OCI-LY1 (cell line): ENCODE data around the gene DHH.

ENCODE experiments used
- H2AFZ ChIP-seq: fragments of 200-600 bp; sonication (generic), shearing (Covaris generic); 2 replicates; pipeline ENCODE4 v1.6.0; 2014; ENCODE audit warnings: antibody characterized with exemption, mild to moderate bottlenecking, low read length
- H3F3A ChIP-seq: fragments of 200-600 bp; sonication (generic), shearing (Covaris generic); 2 replicates; pipeline ENCODE4 v1.6.0; 2014; ENCODE audit warnings: mild to moderate bottlenecking, antibody characterized with exemption, low read length, moderate library complexity; ENCODE audit not compliant: insufficient read depth
- H3K27ac ChIP-seq: fragments of 200-600 bp; sonication (generic); 2 replicates; pipeline ENCODE4 v1.5.1; 2014; ENCODE audit warnings: low read length, mixed run types, mild to moderate bottlenecking, low read depth; ENCODE audit not compliant: poor library complexity, severe bottlenecking
- H3K27me3 ChIP-seq: fragments of 200-600 bp; sonication (generic); 2 replicates; pipeline ENCODE4 v1.6.0; 2014; ENCODE audit warnings: antibody characterized with exemption, mild to moderate bottlenecking, low read length, moderate library complexity; ENCODE audit not compliant: insufficient read depth
- H3K36me3 ChIP-seq: fragments of 200-600 bp; sonication (generic); 2 replicates; pipeline ENCODE4 v1.6.1; 2014; ENCODE audit warnings: mild to moderate bottlenecking, antibody characterized with exemption, low read length, moderate library complexity, mixed read lengths; ENCODE audit not compliant: insufficient read depth
- H3K4me1 ChIP-seq: fragments of 200-600 bp; sonication (generic); 2 replicates; pipeline ENCODE4 v1.5.1; 2014; ENCODE audit warnings: mild to moderate bottlenecking, low read length, moderate library complexity; ENCODE audit not compliant: insufficient read depth, severe bottlenecking
- H3K4me2 ChIP-seq: fragments of 200-600 bp; sonication (generic), shearing (Covaris generic); 2 replicates; pipeline ENCODE4 v1.6.1; 2014; ENCODE audit warnings: low read length
- H3K4me3 ChIP-seq: fragments of 200-600 bp; sonication (generic); 2 replicates; pipeline ENCODE4 v1.5.1; 2014; ENCODE audit warnings: low read length, low read depth, mild to moderate bottlenecking, mixed read lengths; ENCODE audit not compliant: poor library complexity, severe bottlenecking
- H3K79me2 ChIP-seq: fragments of 200-600 bp; shearing (Covaris generic); 2 replicates; pipeline ENCODE4 v1.6.1; 2016; ENCODE audit warnings: mixed run types, low read length, mixed read lengths; ENCODE audit not compliant: insufficient read depth
- H3K9ac ChIP-seq: fragments of 200-600 bp; sonication (generic), shearing (Covaris generic); 2 replicates; pipeline ENCODE4 v1.6.1; 2014; ENCODE audit warnings: mild to moderate bottlenecking, low read length, mixed read lengths
- H3K9me2 ChIP-seq: fragments of 200-600 bp; sonication (generic), shearing (Covaris generic); 2 replicates; pipeline ENCODE4 v1.6.1; 2014; ENCODE audit warnings: low read depth, mild to moderate bottlenecking, low read length, mixed read lengths
- H3K9me3 ChIP-seq: fragments of 200-600 bp; shearing (Covaris generic); 2 replicates; pipeline ENCODE4 v1.6.1; 2014; ENCODE audit warnings: low read length, mixed read lengths
- H4K20me1 ChIP-seq: fragments of 200-600 bp; sonication (generic), shearing (Covaris generic); 2 replicates; pipeline ENCODE4 v1.6.0; 2016; ENCODE audit warnings: mild to moderate bottlenecking, low read length; ENCODE audit not compliant: insufficient read depth
- CTCF ChIP-seq: fragments of 200-600 bp; sonication (generic), shearing (Covaris generic); IDR thresholded peaks from 2 replicates; pipeline ENCODE4 v1.5.1; 2017; ENCODE audit warnings: mild to moderate bottlenecking, antibody characterized with exemption, low read length, moderate library complexity, mixed read lengths
- EZH2 ChIP-seq: fragments of 200-600 bp; sonication (generic), shearing (Covaris generic); IDR thresholded peaks from 2 replicates; pipeline ENCODE4 v1.8.0; 2017; ENCODE audit warnings: borderline replicate concordance, mixed run types, mild to moderate bottlenecking, antibody characterized with exemption, low read length, moderate library complexity, mixed read lengths

Gene DHH

GRCh38 chr12:49070971-49071370 lies 23.6 kb downstream of the DHH start:
- Histone ChIP-seq H3K9me2 (no peaks in the 10 kb centered on the region), H3K9ac (no peak overlapping the region), H3K27me3 (no peaks in the 10 kb centered on the region), H3K27ac (no peak overlapping the region), H3F3A (no peaks in the 10 kb centered on the region), H3K9me3 (no peaks in the 10 kb centered on the region), H3K36me3 (no peaks in the 10 kb centered on the region), H3K79me2 (no peaks in the 10 kb centered on the region), H3K4me3 (no peak overlapping the region), H4K20me1 (no peaks in the 10 kb centered on the region), H2AFZ (no peak overlapping the region), H3K4me1 (peaks cover 11% of the 10 kb centered on the region), H3K4me2 (no peak overlapping the region)
- TF ChIP-seq EZH2 = no peak

GRCh38 chr12:49069507-49070346 lies 24.9 kb downstream of the DHH start, which contains the start of gene RHEBL1:
Gene RHEBL1, minus strand, starts transcription at chr12:49069979. Its CDS starts 194 bp downstream, at chr12:49069785.
- H3K9me2 ChIP-seq = no peaks in the 10 kb centered on the region
- H3K27ac ChIP-seq = no peak within 1 kb of the TSS
- no peaks in the 10 kb centered on the region for H3K27me3 ChIP-seq
- H2AFZ ChIP-seq = 0 out of 2 replicates have a peak within 1 kb of the TSS, but pooled peaks have one; percentile 22
- peaks cover 11% of the 10 kb centered on the region for H3K4me1 ChIP-seq
- no peaks in the 10 kb centered on the region for H3F3A ChIP-seq
- no peaks in the 10 kb centered on the region for H4K20me1 ChIP-seq
- H3K9ac ChIP-seq = peak within 1 kb of the TSS; percentile 54
- TF ChIP-seq CTCF (peak; percentile 29; the same call in 1 of the 2 replicates), EZH2 (no peak)
- H3K36me3 ChIP-seq = no peaks in the 10 kb centered on the region
- no peaks in the 10 kb centered on the region for H3K79me2 ChIP-seq
- peak within 1 kb of the TSS; percentile 71 for H3K4me3 ChIP-seq
- H3K9me3 ChIP-seq = no peaks in the 10 kb centered on the region
- peak within 1 kb of the TSS; percentile 75 for H3K4me2 ChIP-seq

- H3F3A ChIP-seq = no peaks in the 10 kb centered on the region
- peak overlapping the region; percentile 71 for H3K4me3 ChIP-seq
- no peaks in the 10 kb centered on the region for H3K79me2 ChIP-seq
- peaks cover 11% of the 10 kb centered on the region for H3K4me1 ChIP-seq
- no peaks in the 10 kb centered on the region for H4K20me1 ChIP-seq
- TF ChIP-seq EZH2 = no peak
- TF ChIP-seq CTCF = no peak
- H2AFZ ChIP-seq = no peak overlapping the region
- no peaks in the 10 kb centered on the region for H3K9me2 ChIP-seq
- no peak overlapping the region for H3K27ac ChIP-seq
- no peaks in the 10 kb centered on the region for H3K27me3 ChIP-seq
- H3K36me3 ChIP-seq = no peaks in the 10 kb centered on the region
- no peaks in the 10 kb centered on the region for H3K9me3 ChIP-seq
- H3K4me2 ChIP-seq = peak overlapping the region; percentile 75
- H3K9ac ChIP-seq = peak overlapping the region; percentile 54
Measured at GRCh38 chr12:49068879-49069506, 25.6 kb downstream of the DHH start.
